ENCODE results near the gene ZSCAN32.

- TF ChIP-seq CTCF (IDR thresholded peaks at IDR 0.05; ENCODE audit: low read depth, low read length, missing input control) = no peak
- TF ChIP-seq ATF3 (IDR thresholded peaks at IDR 0.05) = no peak
- TF ChIP-seq GABPA (IDR thresholded peaks at IDR 0.05 in 1 of 2, conservative IDR thresholded peaks at IDR 0.05 in 1 of 2) = no peak
- TF ChIP-seq, protein P1, sequence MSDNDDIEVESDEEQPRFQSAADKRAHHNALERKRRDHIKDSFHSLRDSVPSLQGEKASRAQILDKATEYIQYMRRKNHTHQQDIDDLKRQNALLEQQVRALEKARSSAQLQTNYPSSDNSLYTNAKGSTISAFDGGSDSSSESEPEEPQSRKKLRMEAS (IDR thresholded peaks at IDR 0.05) = no peak
- TF ChIP-seq JUND (IDR thresholded peaks at IDR 0.05) = no peak
- TF ChIP-seq, protein P2, sequence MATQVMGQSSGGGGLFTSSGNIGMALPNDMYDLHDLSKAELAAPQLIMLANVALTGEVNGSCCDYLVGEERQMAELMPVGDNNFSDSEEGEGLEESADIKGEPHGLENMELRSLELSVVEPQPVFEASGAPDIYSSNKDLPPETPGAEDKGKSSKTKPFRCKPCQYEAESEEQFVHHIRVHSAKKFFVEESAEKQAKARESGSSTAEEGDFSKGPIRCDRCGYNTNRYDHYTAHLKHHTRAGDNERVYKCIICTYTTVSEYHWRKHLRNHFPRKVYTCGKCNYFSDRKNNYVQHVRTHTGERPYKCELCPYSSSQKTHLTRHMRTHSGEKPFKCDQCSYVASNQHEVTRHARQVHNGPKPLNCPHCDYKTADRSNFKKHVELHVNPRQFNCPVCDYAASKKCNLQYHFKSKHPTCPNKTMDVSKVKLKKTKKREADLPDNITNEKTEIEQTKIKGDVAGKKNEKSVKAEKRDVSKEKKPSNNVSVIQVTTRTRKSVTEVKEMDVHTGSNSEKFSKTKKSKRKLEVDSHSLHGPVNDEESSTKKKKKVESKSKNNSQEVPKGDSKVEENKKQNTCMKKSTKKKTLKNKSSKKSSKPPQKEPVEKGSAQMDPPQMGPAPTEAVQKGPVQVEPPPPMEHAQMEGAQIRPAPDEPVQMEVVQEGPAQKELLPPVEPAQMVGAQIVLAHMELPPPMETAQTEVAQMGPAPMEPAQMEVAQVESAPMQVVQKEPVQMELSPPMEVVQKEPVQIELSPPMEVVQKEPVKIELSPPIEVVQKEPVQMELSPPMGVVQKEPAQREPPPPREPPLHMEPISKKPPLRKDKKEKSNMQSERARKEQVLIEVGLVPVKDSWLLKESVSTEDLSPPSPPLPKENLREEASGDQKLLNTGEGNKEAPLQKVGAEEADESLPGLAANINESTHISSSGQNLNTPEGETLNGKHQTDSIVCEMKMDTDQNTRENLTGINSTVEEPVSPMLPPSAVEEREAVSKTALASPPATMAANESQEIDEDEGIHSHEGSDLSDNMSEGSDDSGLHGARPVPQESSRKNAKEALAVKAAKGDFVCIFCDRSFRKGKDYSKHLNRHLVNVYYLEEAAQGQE (IDR thresholded peaks at IDR 0.05) = no peak
- TF ChIP-seq YY1 (IDR thresholded peaks at IDR 0.05) = no peak
These were observed 38.8 kb upstream of the ZSCAN32 start for GRCh38 chr16:3439637-3440036.
